OCI-LY7 (cell line): ENCODE results near the gene LIG3.

Source experiments
- CTCF ChIP-seq: fragments of 200-600 bp; sonication (generic); conservative IDR thresholded peaks from 2 replicates; pipeline ENCODE4 v1.5.1; 2014; ENCODE audit warnings: mild to moderate bottlenecking, antibody characterized with exemption, low read length, moderate library complexity, mixed read lengths
- EZH2phosphoT487 ChIP-seq: fragments of 200-600 bp; sonication (generic); IDR thresholded peaks from 2 replicates; pipeline ENCODE4 v1.6.1; 2018; ENCODE audit warnings: low read depth, borderline replicate concordance, mild to moderate bottlenecking, mixed run types, antibody characterized with exemption, low read length, moderate library complexity, mixed read lengths

DNA sequence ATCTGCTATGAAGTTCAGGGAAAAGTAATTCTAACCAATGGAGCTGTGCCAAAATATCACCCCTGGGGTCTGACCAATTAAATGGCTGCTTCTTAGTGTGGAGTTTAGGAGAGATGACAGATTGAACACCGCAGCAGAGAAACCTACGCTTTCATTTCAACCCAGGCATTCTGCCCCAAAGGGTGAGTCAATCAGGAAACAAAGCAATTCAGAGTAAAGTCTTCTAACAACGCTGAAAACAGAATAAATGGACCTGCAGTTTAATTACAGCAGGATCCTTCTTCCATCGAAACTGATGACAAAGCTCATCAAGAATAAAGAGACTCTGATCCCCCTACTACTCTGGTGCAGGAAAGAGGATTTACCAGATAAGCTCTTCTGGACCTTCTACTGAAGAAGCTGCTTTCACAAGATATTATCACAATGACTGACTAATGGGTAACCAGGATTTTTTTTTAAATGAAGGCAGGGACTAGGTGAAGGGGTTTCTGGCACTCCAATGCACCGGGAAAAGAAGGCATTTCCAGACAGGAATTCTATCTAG lies 66.5 kb downstream of the LIG3 start:
- no peak for TF ChIP-seq CTCF
- TF ChIP-seq EZH2phosphoT487, result no peak
